ENCODE measurements around the gene CISH. TPM values are rescaled to one million over a fixed set of nuclear protein-coding genes. Genes with fewer than 3 reads are reported as not detected.

CISH gene
- total RNA-seq, 1 experiment from 2014 or later, result 1.7 TPM

- Histone ChIP-seq H3K9me3 (ENCODE audit: control insufficient read depth, low read depth, low read length) (no peaks in the 10 kb centered on the region), H3K4ac (ENCODE audit: low read depth, low read length) (no peak overlapping the region), H4K20me1 (ENCODE audit: control insufficient read depth, insufficient read depth, insufficient read length) (no peaks in the 10 kb centered on the region), H2BK20ac (ENCODE audit: low read depth, low read length, poor library complexity, severe bottlenecking) (no peak overlapping the region), H3K4me2 (ENCODE audit: insufficient read depth, insufficient read length, low read length) (no peak overlapping the region), H3K27me3 (ENCODE audit: insufficient read depth, low read length) (peaks cover 3% of the 10 kb centered on the region; the same call in 1 of the 2 replicates), H4K8ac (replicated peaks; ENCODE audit: insufficient read length, low read depth, low read length) (no peak overlapping the region), H2BK120ac (ENCODE audit: low read depth, low read length, poor library complexity, severe bottlenecking) (no peak overlapping the region), H3K18ac (ENCODE audit: insufficient read length, low read depth, low read length) (no peak overlapping the region), H3K14ac (ENCODE audit: insufficient read depth, low read length) (no peak overlapping the region), H2BK15ac (ENCODE audit: low read depth, low read length) (no peak overlapping the region), H4K5ac (ENCODE audit: insufficient read length, low read depth, low read length) (no peak overlapping the region), H4K91ac (ENCODE audit: insufficient read length, low read depth, low read length) (no peak overlapping the region), H3K23me2 (ENCODE audit: insufficient read length, low read depth, low read length, poor library complexity, severe bottlenecking) (peaks cover 10% of the 10 kb centered on the region), H3K23ac (ENCODE audit: insufficient read length, low read depth, low read length) (no peak overlapping the region), H3K56ac (ENCODE audit: insufficient read length, low read depth, low read length) (no peak overlapping the region), H3T11ph (ENCODE audit: low read length) (no peak overlapping the region), H3K79me1 (ENCODE audit: insufficient read depth, low read depth, low read length, poor library complexity, severe bottlenecking) (no peaks in the 10 kb centered on the region), H3K79me2 (ENCODE audit: insufficient read depth, low read length) (no peaks in the 10 kb centered on the region), H3K9ac (ENCODE audit: extremely low read depth, insufficient read length, low read length) (no peak overlapping the region), H2AK5ac (ENCODE audit: insufficient read length, low read length) (no peak overlapping the region), H2BK12ac (ENCODE audit: insufficient read length, low read depth, low read length) (no peak overlapping the region), H3K27ac (ENCODE audit: insufficient read length, low read depth, low read length) (no peak overlapping the region), H3K4me1 (ENCODE audit: insufficient read depth, low read length) (no peaks in the 10 kb centered on the region; the same call in 1 of the 2 replicates), H2BK5ac (ENCODE audit: insufficient read length, low read length) (no peak overlapping the region), H2AFZ (ENCODE audit: low read length) (no peak overlapping the region)
- H3K36me3 Mint-ChIP-seq (ENCODE audit: insufficient read depth in 1 of 3, low read depth in 3 of 3), result peaks cover 0 to 1% (median 0%) of the 10 kb centered on the region in 3 experiments; a peak in 1 of 7 replicates
- TF ChIP-seq CTCF (conservative IDR thresholded peaks at IDR 0.05), result no peak
- no peaks in the 10 kb centered on the region for H3K9me3 Mint-ChIP-seq
- WGBS (ENCODE audit: extremely low coverage, insufficient read length, low lambda C conversion rate), result no CpG with 5 or more reads among the region's 4 CpGs
- peaks cover 6 to 16% of the 10 kb centered on the region in 2 experiments for H3K4me1 Mint-ChIP-seq
- H3K27ac Mint-ChIP-seq, result no peak overlapping the region
- H3K27me3 Mint-ChIP-seq (ENCODE audit: low read depth), result peaks cover 7% of the 10 kb centered on the region
- DNase-seq, result no peak
- H3K4me3 Mint-ChIP-seq, result no peak overlapping the region; a peak in 1 of 5 replicates
Measured at GRCh38 chr3:50571486-50571885, 40.1 kb downstream of the CISH start.

Measured in H9 (cell line).